B cell (primary cell): ENCODE measurements around the gene RABGAP1L. TPM values are rescaled to one million over a fixed set of nuclear protein-coding genes. Genes with fewer than 3 reads are reported as not detected.
"Not testable (repeated sequence)": the region's sequence is repeated elsewhere in the genome, so short reads cannot be mapped to it uniquely, and the experiment has no call there.

ENCODE experiments used
- ATAC-seq: fragments of 200-7000 bp; cut with Tn5 transposase; one replicate; pipeline ENCODE4 v1.10.0; 2021; ENCODE audit warnings: low read depth, mild to moderate bottlenecking, moderate number of reproducible peaks, moderate library complexity
- CTCF ChIA-PET: fragments of 350-600 bp; sonication (Branson Sonifier 250); formaldehyde crosslinking; loops from one replicate; lab custom pipeline; 2021; ENCODE audit warnings: antibody characterized with exemption, inconsistent platforms; lab: Charles Lee
- POLR2A ChIA-PET: fragments of 350-600 bp; sonication (Branson Sonifier 250); formaldehyde crosslinking; loops from one replicate; lab custom pipeline; 2021; ENCODE audit warnings: antibody characterized with exemption; lab: Charles Lee
- DNase-seq: peaks from one replicate; pipeline ENCODE4 v3.0.0; 2013
- H2AFZ ChIP-seq: 2 replicates; pipeline ENCODE4 v1.6.1; 2012; ENCODE audit warnings: mild to moderate bottlenecking, low read depth, low read length; ENCODE audit not compliant: insufficient read depth, poor library complexity, severe bottlenecking
- H3K27ac ChIP-seq, 2 donors: 1 replicate in 1 of 2; 2 replicates in 1 of 2; pipeline ENCODE4 v1.5.1; 2012 to 2013; ENCODE audit warnings: low read length in 2 of 2, mild to moderate bottlenecking in 2 of 2, moderate library complexity in 1 of 2
- H3K27me3 ChIP-seq, 4 experiments: fragments of 200-600 bp in 1 of 4; sonication (generic) in 1 of 4; replicated peaks in 1 of 4; 1 replicate in 2 of 4; 2 replicates in 2 of 4; pipeline versions ENCODE4 v1.6.1 to v1.7.0; 2013 to 2016; ENCODE audit warnings: low read length in 3 of 4, mild to moderate bottlenecking in 2 of 4, mixed read lengths in 1 of 4, moderate library complexity in 1 of 4; ENCODE audit not compliant: insufficient read depth in 4 of 4, control insufficient read depth in 3 of 4; ENCODE audit errors: control extremely low read depth in 1 of 4
- H3K36me3 ChIP-seq, 2 experiments: replicated peaks in 1 of 2; 1 replicate in 1 of 2; 2 replicates in 1 of 2; pipeline versions ENCODE4 v1.6.1 to v1.7.1; 2013; ENCODE audit warnings: low read length in 1 of 2; ENCODE audit not compliant: insufficient read depth in 2 of 2, control insufficient read depth in 1 of 2; ENCODE audit errors: control extremely low read depth in 1 of 2, extremely low read depth in 1 of 2
- H3K4me1 ChIP-seq, 2 donors: fragments of 200-600 bp in 1 of 2; sonication (generic) in 1 of 2; 1 replicate in 1 of 2; 2 replicates in 1 of 2; pipeline versions ENCODE4 v1.5.1 to v1.6.1; 2013 to 2017; ENCODE audit warnings: low read length in 2 of 2; ENCODE audit not compliant: control insufficient read depth in 2 of 2, insufficient read depth in 2 of 2
- H3K4me2 ChIP-seq: replicated peaks from 2 replicates; pipeline ENCODE3; 2012; ENCODE audit warnings: mild to moderate bottlenecking, low read depth, low read length; ENCODE audit not compliant: poor library complexity, severe bottlenecking
- H3K4me3 ChIP-seq, 5 experiments: fragments of 200-600 bp in 1 of 5; sonication (generic) in 1 of 5; 1 replicate in 3 of 5; 2 replicates in 2 of 5; pipeline versions ENCODE4 v1.5.1 to v1.7.0; 2011 to 2016; ENCODE audit warnings: low read length in 4 of 5, mild to moderate bottlenecking in 4 of 5, low read depth in 2 of 5, control low read depth in 1 of 5, moderate library complexity in 1 of 5; ENCODE audit not compliant: insufficient read depth in 1 of 5; ENCODE audit errors: control extremely low read depth in 1 of 5, extremely low read depth in 1 of 5
- H3K79me2 ChIP-seq: fragments of 200-600 bp; sonication (generic); one replicate; pipeline ENCODE4 v1.6.0; 2016; ENCODE audit warnings: low read length; ENCODE audit not compliant: control insufficient read depth, insufficient read depth
- H3K9ac ChIP-seq: fragments of 200-600 bp; sonication (generic); 2 replicates; pipeline ENCODE4 v1.6.1; 2017; ENCODE audit warnings: mild to moderate bottlenecking, low read length, moderate library complexity
- H3K9me3 ChIP-seq, 3 donors: one replicate each; pipeline versions ENCODE4 v1.6.1 to v1.7.1; 2013; ENCODE audit warnings: low read length in 2 of 3; ENCODE audit not compliant: control insufficient read depth in 2 of 3, insufficient read depth in 1 of 3; ENCODE audit errors: control extremely low read depth in 1 of 3
- H4K20me1 ChIP-seq: 2 replicates; pipeline ENCODE4 v1.6.0; 2012; ENCODE audit warnings: mild to moderate bottlenecking, low read length; ENCODE audit not compliant: insufficient read depth, control insufficient read depth, poor library complexity, severe bottlenecking
- H3K27ac Mint-ChIP-seq: one replicate; pipeline ENCODE4 v1.8.0; 2021; ENCODE audit warnings: mixed read lengths
- H3K27me3 Mint-ChIP-seq: one replicate; pipeline ENCODE4 v1.8.0; 2021; ENCODE audit warnings: mixed read lengths
- H3K4me1 Mint-ChIP-seq: one replicate; pipeline ENCODE4 v1.8.0; 2021; ENCODE audit warnings: mixed read lengths
- H3K4me3 Mint-ChIP-seq: one replicate; pipeline ENCODE4 v1.8.0; 2021; ENCODE audit warnings: mixed read lengths
- H3K9me3 Mint-ChIP-seq: one replicate; pipeline ENCODE4 v1.8.0; 2022; ENCODE audit warnings: mixed read lengths; ENCODE audit not compliant: insufficient read depth
- CTCF ChIP-seq: fragments of 200-600 bp; IDR thresholded peaks from one replicate; pipeline ENCODE4 v1.8.0; 2022; ENCODE audit warnings: antibody characterized with exemption, mild to moderate bottlenecking
- EZH2 ChIP-seq: IDR thresholded peaks from 2 replicates; pipeline ENCODE4 v1.6.1; 2012; ENCODE audit warnings: borderline replicate concordance, low read depth, mild to moderate bottlenecking, moderate library complexity, low read length; ENCODE audit not compliant: insufficient read depth, poor library complexity, severe bottlenecking
- WGBS: methylation state at CpG from one replicate; pipeline ENCODE4 v1.1.5; 2013; ENCODE audit warnings: missing lambda C conversion rate; ENCODE audit not compliant: insufficient coverage; 5-methylcytosine and 5-hydroxymethylcytosine counted together
- intact Hi-C: fragments of 100-400 bp; cut with micrococcal nuclease; formaldehyde crosslinking; loops from one replicate; pipeline ENCODE4 v1.10.0; 2022
- polyA plus RNA-seq: library from polyadenylated mRNA; depleted of rRNA; stranded (reverse); fragments of >200 nt; gene quantifications from 2 replicates; pipeline ENCODE4 v1.2.3, GENCODE V29; 2012
- total RNA-seq, 2 donors: library from RNA; stranded (reverse); fragments of 120-200 nt in 1 of 2; gene quantifications; 1 replicate in 1 of 2; 2 replicates in 1 of 2; pipeline versions ENCODE4 v1.2.3 to v1.2.4, GENCODE V29; 2013 to 2022

The RABGAP1L gene
- total and polyA plus RNA-seq, 2 donors (not counting 1 experiment from before 2014, with no cell fraction given) = 34.9 to 159 TPM

- no peaks in the 10 kb centered on the region for H3K27me3 ChIP-seq
- H3K27ac Mint-ChIP-seq = no peak overlapping the region
- intact Hi-C loops = no loop called here
- H3K9ac ChIP-seq = no peak overlapping the region
- H3K79me2 ChIP-seq = no peaks in the 10 kb centered on the region
- no peak overlapping the region for H3K4me3 Mint-ChIP-seq
- H3K27ac ChIP-seq = no peak overlapping the region
- no peak for ATAC-seq
- no peak overlapping the region for H2AFZ ChIP-seq
- WGBS = no CpG with 5 or more reads among the region's 3 CpGs
- no peaks in the 10 kb centered on the region for H3K9me3 ChIP-seq
- H3K4me3 ChIP-seq = no peak overlapping the region
- H3K4me1 Mint-ChIP-seq = no peaks in the 10 kb centered on the region
- ChIA-PET CTCF (no interaction called here), POLR2A (no interaction called here)
- H3K9me3 Mint-ChIP-seq = no peaks in the 10 kb centered on the region
- TF ChIP-seq CTCF (no peak), EZH2 (no peak)
- no peaks in the 10 kb centered on the region for H3K27me3 Mint-ChIP-seq
- DNase-seq = no peak
- peaks cover 0 to 8% of the 10 kb centered on the region in 2 experiments for H3K36me3 ChIP-seq
- no peaks in the 10 kb centered on the region for H3K4me1 ChIP-seq
- no peak overlapping the region for H3K4me2 ChIP-seq
- no peaks in the 10 kb centered on the region for H4K20me1 ChIP-seq
These were observed 533.8 kb downstream of the RABGAP1L start for GRCh38 chr1:174693085-174693484.

GRCh38 chr1:174693539-174693938, 534.2 kb downstream of the RABGAP1L start:
- H3K36me3 ChIP-seq, H3K4me1 ChIP-seq, H3K27ac ChIP-seq, ATAC-seq, CTCF ChIA-PET, intact Hi-C loops, H3K79me2 ChIP-seq, H3K27ac Mint-ChIP-seq, H3K4me2 ChIP-seq, DNase-seq, H3K27me3 Mint-ChIP-seq, H3K4me3 Mint-ChIP-seq, H3K9ac ChIP-seq, POLR2A ChIA-PET, H3K9me3 Mint-ChIP-seq, H4K20me1 ChIP-seq, H3K4me3 ChIP-seq, H2AFZ ChIP-seq, H3K4me1 Mint-ChIP-seq, H3K9me3 ChIP-seq, H3K27me3 ChIP-seq: not testable (repeated sequence)
